Ramos (cell line): ENCODE measurements around the gene TNS3.

ENCODE experiments used
- in situ Hi-C: fragments of 300-500 bp; cut with MboI; formaldehyde crosslinking; loops from one replicate; pipeline ENCODE4 v1.14.3; 2022; ENCODE audit warnings: low sequenced_read_pairs; ENCODE audit not compliant: unreplicated experiment

TNS3 gene

GRCh38 chr7:47303695-47304453, 278.0 kb downstream of the TNS3 start:
- in situ Hi-C loops = no loop called here

GRCh38 chr7:47303014-47303694, 278.8 kb downstream of the TNS3 start:
- in situ Hi-C loops = no loop called here

GRCh38 chr7:47302560-47302959, 279.4 kb downstream of the TNS3 start:
- in situ Hi-C loops = no loop called here

DNA sequence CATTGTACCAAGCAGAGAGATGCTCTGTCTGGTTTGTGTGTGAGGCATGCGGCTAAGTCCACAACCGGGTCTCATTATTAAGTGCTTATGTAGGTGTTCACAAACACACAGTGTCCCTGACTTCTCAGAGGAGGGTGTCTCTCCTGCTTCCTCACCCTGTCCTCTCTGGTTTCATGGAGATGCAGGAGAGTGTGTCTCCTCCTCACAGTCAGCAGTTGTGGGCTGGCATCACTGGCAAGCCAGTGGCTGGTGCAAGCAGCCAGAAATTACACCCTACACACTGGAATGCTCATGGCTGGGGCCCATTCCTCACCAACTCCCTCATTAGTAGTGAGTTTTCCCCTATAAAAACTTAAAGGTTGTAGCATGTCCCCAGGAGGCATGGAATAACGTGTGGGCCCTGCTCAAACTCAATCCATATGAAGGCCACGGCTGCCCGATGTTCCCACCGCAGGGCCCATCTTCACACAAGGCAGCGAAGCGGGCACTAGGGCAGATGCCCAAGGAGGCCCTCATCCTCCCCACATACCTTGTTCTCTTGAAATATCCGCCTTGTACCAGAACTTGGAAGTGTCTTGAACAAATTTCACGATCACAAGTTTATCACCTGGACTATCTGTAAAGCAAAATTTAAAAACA, 280.1 kb downstream of the TNS3 start:
- in situ Hi-C loops = no loop called here

- in situ Hi-C loops = no loop called here
Measured at GRCh38 chr7:47301105-47301477, 280.8 kb downstream of the TNS3 start.

DNA sequence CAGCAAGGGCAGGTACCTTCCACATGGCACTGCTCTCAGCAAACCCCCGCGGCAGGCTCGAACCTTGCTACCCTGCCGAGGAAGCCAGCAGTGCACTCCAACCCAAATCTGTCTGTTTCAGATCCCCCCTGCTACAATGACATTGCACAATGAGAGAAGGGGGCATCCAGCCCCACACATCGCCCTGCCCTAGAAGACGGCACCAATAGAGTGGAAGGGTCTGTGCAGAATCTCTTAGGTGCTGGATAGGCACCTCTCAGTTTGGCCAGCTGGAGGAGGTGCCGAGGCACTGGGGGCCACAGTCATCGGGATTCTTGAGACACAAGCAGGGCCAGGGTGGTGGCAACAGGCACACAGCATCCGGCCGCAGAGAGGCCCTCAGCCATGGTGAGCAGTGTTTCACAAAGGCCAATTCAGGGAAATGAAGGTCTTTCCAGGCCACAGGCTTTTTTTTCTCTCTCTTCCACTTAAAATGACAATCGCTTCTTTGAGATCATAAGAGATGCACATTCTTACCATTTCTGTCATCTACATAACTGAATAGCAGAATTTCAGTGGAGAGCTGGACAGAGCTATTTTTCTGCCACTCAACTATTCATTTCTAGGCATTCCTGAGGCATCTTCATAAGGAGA, 281.3 kb downstream of the TNS3 start:
- in situ Hi-C loops = no loop called here

GRCh38 chr7:47299496-47299895, 282.4 kb downstream of the TNS3 start:
- in situ Hi-C loops = no loop called here

GRCh38 chr7:47298636-47299035, 283.3 kb downstream of the TNS3 start:
- in situ Hi-C loops = no loop called here

DNA sequence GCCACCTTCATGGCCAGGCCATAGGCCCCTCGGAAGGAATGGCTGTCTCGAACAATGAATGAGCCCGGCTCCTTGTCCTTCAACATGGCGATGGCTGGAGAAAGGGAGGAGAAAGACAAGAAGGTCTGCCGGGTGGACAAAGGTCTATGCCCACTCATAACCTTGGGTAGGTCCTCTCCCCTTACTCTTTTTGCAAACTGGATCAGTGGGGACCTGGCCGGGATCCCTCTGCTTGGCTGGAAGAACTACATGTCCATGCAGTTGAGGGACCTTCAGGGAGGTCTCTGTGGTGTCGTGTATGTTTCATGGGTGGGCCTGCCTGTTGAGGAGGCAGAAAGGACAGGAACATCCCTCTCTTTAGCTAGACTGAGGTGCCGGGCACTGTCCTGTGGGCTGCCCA, 284.8 kb downstream of the TNS3 start:
- in situ Hi-C loops = no loop called here

- in situ Hi-C loops = no loop called here
Measured at GRCh38 chr7:47295606-47296005, 286.3 kb downstream of the TNS3 start.

- in situ Hi-C loops = no loop called here
Measured at GRCh38 chr7:47294556-47295222, 287.2 kb downstream of the TNS3 start.

DNA sequence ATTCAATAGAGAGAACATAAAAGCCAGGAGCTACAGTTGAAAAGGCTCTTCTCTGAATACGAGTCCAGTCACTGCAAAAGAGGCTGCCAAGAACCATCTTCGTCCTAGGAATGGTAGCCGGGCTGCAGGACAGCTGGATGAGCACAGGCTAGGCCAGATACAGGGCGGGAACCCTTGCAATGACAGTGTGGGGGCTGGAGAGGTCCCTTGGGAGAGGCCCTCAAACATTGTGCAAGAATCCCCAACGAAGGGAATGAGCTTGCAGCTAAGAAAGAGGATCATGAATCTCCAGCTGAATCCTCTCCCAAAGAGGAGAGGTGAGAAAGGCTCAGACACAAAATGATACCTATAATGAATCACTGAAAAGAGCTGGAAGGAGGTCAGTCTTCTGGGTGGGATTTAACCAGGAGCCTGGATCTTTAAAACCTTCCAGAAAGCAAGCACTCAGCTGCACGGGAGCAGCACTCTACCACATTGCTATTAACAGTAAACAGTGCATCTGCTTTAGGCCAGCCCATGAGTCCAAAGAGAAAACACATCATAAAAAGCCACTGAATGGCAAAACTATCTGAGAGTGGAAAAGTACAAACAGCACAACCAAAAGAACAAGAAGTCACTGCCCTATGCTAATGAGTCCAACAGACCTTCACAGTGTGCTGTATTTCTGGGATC, 287.9 kb downstream of the TNS3 start:
- in situ Hi-C loops = no loop called here

- in situ Hi-C loops = no loop called here
Measured at GRCh38 chr7:47292832-47293309, 289.0 kb downstream of the TNS3 start.

DNA sequence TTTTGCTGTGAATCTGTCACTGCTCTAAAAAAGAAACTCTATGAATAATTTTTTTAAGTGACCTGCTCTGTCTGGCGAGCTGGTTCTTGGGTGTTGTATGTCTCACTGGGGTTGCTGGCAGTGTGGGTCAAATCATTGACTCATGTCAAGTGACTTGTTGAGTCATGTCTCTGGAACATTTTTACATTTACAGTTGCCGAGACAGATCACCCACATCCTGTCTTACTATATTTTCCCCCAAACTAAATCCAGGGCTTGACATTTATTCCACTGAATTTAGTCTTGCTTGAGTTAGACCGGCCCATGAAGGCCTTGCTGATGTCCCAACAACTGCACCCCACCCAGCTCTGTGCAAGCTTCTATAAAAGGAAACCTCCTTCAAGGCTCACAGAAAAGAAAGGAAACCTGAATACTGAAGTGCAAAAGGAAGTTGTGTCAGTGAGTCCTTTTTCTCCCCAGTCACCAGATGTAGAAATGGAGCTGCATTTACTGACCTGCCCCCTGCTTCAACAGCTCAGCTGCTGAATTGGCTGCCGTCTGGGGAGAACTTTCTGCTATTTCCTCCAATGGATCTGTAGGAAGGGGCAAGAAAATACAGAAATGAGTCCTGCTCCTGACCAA, 290.3 kb downstream of the TNS3 start:
- in situ Hi-C loops = no loop called here

DNA sequence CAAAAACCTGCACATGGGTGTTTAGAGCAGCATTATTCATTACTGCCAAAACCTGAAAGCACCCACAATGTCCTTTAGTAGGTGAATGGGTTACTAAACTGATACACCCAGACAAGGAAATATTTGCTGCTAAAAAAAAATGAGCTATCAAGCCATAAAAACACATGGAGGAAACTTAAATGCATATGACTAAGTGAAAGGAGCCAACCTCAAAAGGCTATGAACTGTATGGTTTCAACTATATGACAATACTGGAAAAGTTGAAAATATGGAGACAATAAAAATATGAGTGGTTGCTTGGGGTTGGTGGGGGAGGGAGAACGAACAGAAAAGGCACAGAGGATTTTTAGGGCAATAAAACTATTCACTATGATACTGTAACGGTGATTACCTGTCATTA, 291.0 kb downstream of the TNS3 start:
- in situ Hi-C loops = no loop called here

- in situ Hi-C loops = no loop called here
Measured at GRCh38 chr7:47290466-47290865, 291.4 kb downstream of the TNS3 start.

DNA sequence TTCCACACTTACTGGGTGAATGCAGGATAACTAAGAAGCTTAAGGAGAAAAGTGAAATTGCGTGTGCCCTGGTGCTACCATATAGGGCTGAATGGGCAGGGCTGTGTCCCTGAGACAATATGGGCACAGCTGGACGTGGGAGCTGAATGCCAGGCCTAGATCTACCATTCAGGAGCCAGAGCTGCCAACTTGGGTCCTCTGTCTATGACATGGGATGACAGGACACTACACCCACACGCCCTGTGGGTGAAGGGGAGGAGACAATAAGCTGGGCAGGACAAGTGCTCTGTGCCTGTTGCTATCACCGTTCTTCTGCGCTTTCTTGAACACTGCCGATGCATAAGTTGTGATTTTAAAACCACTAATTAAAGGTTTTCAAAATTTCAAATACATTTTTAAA, 293.9 kb downstream of the TNS3 start:
- in situ Hi-C loops = no loop called here

GRCh38 chr7:47285860-47286491, 295.9 kb downstream of the TNS3 start:
- in situ Hi-C loops = no loop called here
